Measurements from ENCODE around the gene PIEZO1. TPM values are rescaled to one million over a fixed set of nuclear protein-coding genes. Genes with fewer than 3 reads are reported as not detected.
A peak's percentile ranks its signal among the peaks of the same experiment; 100 is the strongest.

The PIEZO1 gene
- total RNA-seq, 1 experiment from 2014 or later = 224 TPM

- BruUV-seq (replicated peaks) = no TSS peak
- RAD21 ChIA-PET (ENCODE audit: low non-redundant PET in 1 of 2, low total read pairs in 2 of 2, uncharacterized antibody in 2 of 2, unreplicated experiment in 2 of 2) = no interaction called here
- Histone ChIP-seq H3K27ac (ENCODE audit: low read depth, low read length) (peak overlapping the region; percentile 92; the same call in 1 of the 2 replicates), H3K9me2 (ENCODE audit: insufficient read depth) (no peaks in the 10 kb centered on the region), H4K20me1 (ENCODE audit: insufficient read depth) (peaks cover 19% of the 10 kb centered on the region; the same call in 1 of the 2 replicates), H2AFZ (ENCODE audit: low read depth, low read length, poor library complexity, severe bottlenecking) (no peak overlapping the region), H3K36me3 (ENCODE audit: control insufficient read depth in 1 of 2, insufficient read depth in 2 of 2, low read length in 2 of 2) (peaks cover 2 to 17% of the 10 kb centered on the region in 2 experiments; a peak in 1 of 4 replicates), H3K27me3 (ENCODE audit: insufficient read depth, low read length) (no peaks in the 10 kb centered on the region), H3K9ac (ENCODE audit: low read length) (no peak overlapping the region), H3K4me2 (ENCODE audit: low read length) (no peak overlapping the region), H3K4me1 (ENCODE audit: control insufficient read depth in 1 of 2, insufficient read depth in 2 of 2, low read length in 2 of 2) (peaks cover 50 to 98% of the 10 kb centered on the region in 2 experiments), H3K9me3 (ENCODE audit: control insufficient read depth in 1 of 2, insufficient read depth in 1 of 2, low read depth in 1 of 2, low read length in 2 of 2) (no peaks in the 10 kb centered on the region), H3K4me3 (replicated peaks in 1 of 2; ENCODE audit: low read depth in 1 of 2, low read length in 2 of 2) (no peak overlapping the region), H3K79me2 (ENCODE audit: insufficient read depth, low read length) (peaks cover 99% of the 10 kb centered on the region)
- DNase-seq (ENCODE audit: low read depth, low spot score) (no peak), ATAC-seq (no peak)
- POLR2A ChIA-PET = no interaction called here
- CTCF ChIA-PET = interaction anchor here (1.0 kb wide), 1 partner anchor 30 kb away, joined by 4 read pairs; no protein-coding TSS in a partner anchor
- TF ChIP-seq ELF1 (IDR thresholded peaks at IDR 0.05; ENCODE audit: borderline replicate concordance, low read depth) = no peak
- no peak for TF ChIP-seq TCF7L2 (IDR thresholded peaks at IDR 0.05; ENCODE audit: borderline replicate concordance, extremely low read depth, insufficient read depth, insufficient read length)
- no peak for TF ChIP-seq ZBTB33 (IDR thresholded peaks at IDR 0.05; ENCODE audit: extremely low read depth, insufficient replicate concordance, low read length)
- no peak for TF ChIP-seq SIN3A (IDR thresholded peaks at IDR 0.05; ENCODE audit: low read depth)
- TF ChIP-seq SP1 (IDR thresholded peaks at IDR 0.05; ENCODE audit: low read depth) = no peak
- no peak for TF ChIP-seq CBX3 (IDR thresholded peaks at IDR 0.05; ENCODE audit: low read depth)
- no peak for TF ChIP-seq EZH2 (IDR thresholded peaks at IDR 0.05)
- TF ChIP-seq POLR2AphosphoS5 (IDR thresholded peaks at IDR 0.05; ENCODE audit: low read depth, low read length) = no peak
- no peak for TF ChIP-seq ZNF274 (IDR thresholded peaks at IDR 0.05; ENCODE audit: low read depth, low read length)
- intact Hi-C loops (cut with micrococcal nuclease) = no loop called here
Measured at GRCh38 chr16:88767546-88768070, 17.4 kb downstream of the PIEZO1 start.

All from HCT116 (cell line).